ENCODE data around the gene PTPRU. TPM values are rescaled to one million over a fixed set of nuclear protein-coding genes. Genes with fewer than 3 reads are reported as not detected.
A peak's percentile ranks its signal among the peaks of the same experiment; 100 is the strongest.

PTPRU gene
- total RNA-seq, 1 experiment from 2014 or later = not detected

- Histone ChIP-seq H4K20me1 (ENCODE audit: insufficient read depth, low read depth, low read length) (no peaks in the 10 kb centered on the region), H3K9me2 (replicated peaks; ENCODE audit: insufficient read depth, low read length) (no peaks in the 10 kb centered on the region), H3K27me3 (ENCODE audit: low read length) (no peaks in the 10 kb centered on the region), H3K4me1 (ENCODE audit: low read length) (no peaks in the 10 kb centered on the region), H3K36me3 (ENCODE audit: insufficient read depth, low read length) (no peaks in the 10 kb centered on the region), H3K9ac (ENCODE audit: low read length) (no peak overlapping the region), H3K79me2 (ENCODE audit: low read length) (no peaks in the 10 kb centered on the region), H3K4me3 (ENCODE audit: low read length) (no peak overlapping the region), H3K9me3 (ENCODE audit: low read length) (no peaks in the 10 kb centered on the region), H3K27ac (ENCODE audit: low read length) (no peak overlapping the region), H3K4me2 (ENCODE audit: low read depth, low read length, poor library complexity, severe bottlenecking) (no peak overlapping the region), H2AFZ (ENCODE audit: low read length) (no peak overlapping the region)
- DNase-seq = no peak
These were observed 106.7 kb downstream of the PTPRU start for GRCh38 chr1:29342983-29343382.

GRCh38 chr1:29343476-29343875 lies 107.2 kb downstream of the PTPRU start:
- no peaks in the 10 kb centered on the region for H3K9me3 ChIP-seq (ENCODE audit: low read length)
- no peak overlapping the region for H3K9ac ChIP-seq (ENCODE audit: low read length)
- no peak overlapping the region for H3K27ac ChIP-seq (ENCODE audit: low read length)
- no peak overlapping the region for H3K4me2 ChIP-seq (ENCODE audit: low read depth, low read length, poor library complexity, severe bottlenecking)
- H3K36me3 ChIP-seq (ENCODE audit: insufficient read depth, low read length) = no peaks in the 10 kb centered on the region
- DNase-seq = no peak
- H2AFZ ChIP-seq (ENCODE audit: low read length) = no peak overlapping the region
- H3K4me3 ChIP-seq (ENCODE audit: low read length) = no peak overlapping the region
- no peaks in the 10 kb centered on the region for H3K9me2 ChIP-seq (replicated peaks; ENCODE audit: insufficient read depth, low read length)
- H3K79me2 ChIP-seq (ENCODE audit: low read length) = no peaks in the 10 kb centered on the region
- H3K27me3 ChIP-seq (ENCODE audit: low read length) = no peaks in the 10 kb centered on the region
- H3K4me1 ChIP-seq (ENCODE audit: low read length) = no peaks in the 10 kb centered on the region
- no peaks in the 10 kb centered on the region for H4K20me1 ChIP-seq (ENCODE audit: insufficient read depth, low read depth, low read length)

- Histone ChIP-seq H3K36me3 (ENCODE audit: insufficient read depth, low read length) (no peaks in the 10 kb centered on the region), H3K9ac (ENCODE audit: low read length) (no peak overlapping the region), H3K9me3 (ENCODE audit: low read length) (no peaks in the 10 kb centered on the region), H3K27me3 (ENCODE audit: low read length) (no peaks in the 10 kb centered on the region), H3K4me2 (ENCODE audit: low read depth, low read length, poor library complexity, severe bottlenecking) (no peak overlapping the region), H3K4me1 (ENCODE audit: low read length) (no peaks in the 10 kb centered on the region), H2AFZ (ENCODE audit: low read length) (no peak overlapping the region), H3K27ac (ENCODE audit: low read length) (no peak overlapping the region), H3K4me3 (ENCODE audit: low read length) (no peak overlapping the region), H3K9me2 (replicated peaks; ENCODE audit: insufficient read depth, low read length) (no peaks in the 10 kb centered on the region), H4K20me1 (ENCODE audit: insufficient read depth, low read depth, low read length) (no peaks in the 10 kb centered on the region), H3K79me2 (ENCODE audit: low read length) (no peaks in the 10 kb centered on the region)
- DNase-seq = no peak
These were observed 107.6 kb downstream of the PTPRU start for GRCh38 chr1:29343908-29344307.

- H3K9me2 ChIP-seq (replicated peaks; ENCODE audit: insufficient read depth, low read length) = no peaks in the 10 kb centered on the region
- no peaks in the 10 kb centered on the region for H3K4me1 ChIP-seq (ENCODE audit: low read length)
- no peak overlapping the region for H3K27ac ChIP-seq (ENCODE audit: low read length)
- no peaks in the 10 kb centered on the region for H3K36me3 ChIP-seq (ENCODE audit: insufficient read depth, low read length)
- no peak overlapping the region for H2AFZ ChIP-seq (ENCODE audit: low read length)
- no peak overlapping the region for H3K4me2 ChIP-seq (ENCODE audit: low read depth, low read length, poor library complexity, severe bottlenecking)
- no peaks in the 10 kb centered on the region for H3K79me2 ChIP-seq (ENCODE audit: low read length)
- H3K9ac ChIP-seq (ENCODE audit: low read length) = no peak overlapping the region
- no peaks in the 10 kb centered on the region for H4K20me1 ChIP-seq (ENCODE audit: insufficient read depth, low read depth, low read length)
- H3K4me3 ChIP-seq (ENCODE audit: low read length) = no peak overlapping the region
- no peak for DNase-seq
- no peaks in the 10 kb centered on the region for H3K9me3 ChIP-seq (ENCODE audit: low read length)
- no peaks in the 10 kb centered on the region for H3K27me3 ChIP-seq (ENCODE audit: low read length)
These were observed 108.0 kb downstream of the PTPRU start for GRCh38 chr1:29344336-29344735.

GRCh38 chr1:29346576-29346975 lies 110.3 kb downstream of the PTPRU start:
- Histone ChIP-seq H3K79me2 (ENCODE audit: low read length) (no peaks in the 10 kb centered on the region), H3K4me2 (ENCODE audit: low read depth, low read length, poor library complexity, severe bottlenecking) (no peak overlapping the region), H3K27me3 (ENCODE audit: low read length) (no peaks in the 10 kb centered on the region), H4K20me1 (ENCODE audit: insufficient read depth, low read depth, low read length) (no peaks in the 10 kb centered on the region), H3K4me3 (ENCODE audit: low read length) (no peak overlapping the region), H2AFZ (ENCODE audit: low read length) (no peak overlapping the region), H3K9me3 (ENCODE audit: low read length) (no peaks in the 10 kb centered on the region), H3K9me2 (replicated peaks; ENCODE audit: insufficient read depth, low read length) (no peaks in the 10 kb centered on the region), H3K27ac (ENCODE audit: low read length) (no peak overlapping the region), H3K9ac (ENCODE audit: low read length) (no peak overlapping the region), H3K36me3 (ENCODE audit: insufficient read depth, low read length) (no peaks in the 10 kb centered on the region), H3K4me1 (ENCODE audit: low read length) (no peaks in the 10 kb centered on the region)
- DNase-seq = no peak

GRCh38 chr1:29349871-29350491 lies 113.7 kb downstream of the PTPRU start:
- no peaks in the 10 kb centered on the region for H3K9me2 ChIP-seq (replicated peaks; ENCODE audit: insufficient read depth, low read length)
- H3K4me2 ChIP-seq (ENCODE audit: low read depth, low read length, poor library complexity, severe bottlenecking) = no peak overlapping the region
- H3K9ac ChIP-seq (ENCODE audit: low read length) = no peak overlapping the region
- no peak overlapping the region for H3K4me3 ChIP-seq (ENCODE audit: low read length)
- H3K9me3 ChIP-seq (ENCODE audit: low read length) = no peaks in the 10 kb centered on the region
- no peaks in the 10 kb centered on the region for H4K20me1 ChIP-seq (ENCODE audit: insufficient read depth, low read depth, low read length)
- H2AFZ ChIP-seq (ENCODE audit: low read length) = no peak overlapping the region
- H3K4me1 ChIP-seq (ENCODE audit: low read length) = no peaks in the 10 kb centered on the region
- no peak for DNase-seq
- no peaks in the 10 kb centered on the region for H3K79me2 ChIP-seq (ENCODE audit: low read length)
- H3K36me3 ChIP-seq (ENCODE audit: insufficient read depth, low read length) = no peaks in the 10 kb centered on the region
- no peak overlapping the region for H3K27ac ChIP-seq (ENCODE audit: low read length)
- no peaks in the 10 kb centered on the region for H3K27me3 ChIP-seq (ENCODE audit: low read length)

- Histone ChIP-seq H3K4me3 (ENCODE audit: low read length) (no peak overlapping the region), H3K79me2 (ENCODE audit: low read length) (no peaks in the 10 kb centered on the region), H3K27ac (ENCODE audit: low read length) (no peak overlapping the region), H2AFZ (ENCODE audit: low read length) (no peak overlapping the region), H3K9me3 (ENCODE audit: low read length) (no peaks in the 10 kb centered on the region), H3K27me3 (ENCODE audit: low read length) (no peaks in the 10 kb centered on the region), H3K9me2 (replicated peaks; ENCODE audit: insufficient read depth, low read length) (no peaks in the 10 kb centered on the region), H3K4me1 (ENCODE audit: low read length) (no peaks in the 10 kb centered on the region), H3K36me3 (ENCODE audit: insufficient read depth, low read length) (no peaks in the 10 kb centered on the region), H3K4me2 (ENCODE audit: low read depth, low read length, poor library complexity, severe bottlenecking) (no peak overlapping the region), H3K9ac (ENCODE audit: low read length) (no peak overlapping the region), H4K20me1 (ENCODE audit: insufficient read depth, low read depth, low read length) (no peaks in the 10 kb centered on the region)
- peak; percentile 26 for DNase-seq
These were observed 116.5 kb downstream of the PTPRU start for GRCh38 chr1:29352719-29353420.

- H3K4me2 ChIP-seq (ENCODE audit: low read depth, low read length, poor library complexity, severe bottlenecking) = no peak overlapping the region
- H3K27me3 ChIP-seq (ENCODE audit: low read length) = no peaks in the 10 kb centered on the region
- no peak overlapping the region for H3K9ac ChIP-seq (ENCODE audit: low read length)
These were observed 118.3 kb downstream of the PTPRU start for GRCh38 chr1:29354511-29355098.

More at GRCh38 chr1:29354511-29355098, 118.3 kb downstream of the PTPRU start:
- no peak overlapping the region for H3K4me3 ChIP-seq (ENCODE audit: low read length)
- H3K4me1 ChIP-seq (ENCODE audit: low read length) = no peaks in the 10 kb centered on the region
- H3K79me2 ChIP-seq (ENCODE audit: low read length) = no peaks in the 10 kb centered on the region
- no peak overlapping the region for H3K27ac ChIP-seq (ENCODE audit: low read length)
- H3K9me3 ChIP-seq (ENCODE audit: low read length) = no peaks in the 10 kb centered on the region
- H3K9me2 ChIP-seq (replicated peaks; ENCODE audit: insufficient read depth, low read length) = no peaks in the 10 kb centered on the region
- no peaks in the 10 kb centered on the region for H3K36me3 ChIP-seq (ENCODE audit: insufficient read depth, low read length)
- peak; percentile 9 for DNase-seq
- H2AFZ ChIP-seq (ENCODE audit: low read length) = no peak overlapping the region
- no peaks in the 10 kb centered on the region for H4K20me1 ChIP-seq (ENCODE audit: insufficient read depth, low read depth, low read length)
